Stimulated activated CD4-positive, alpha-beta T cell treated with anti-CD3 and anti-CD28 coated beads, Interleukin-4, amount 100 ng/mL, for 4 hours (primary cell): ENCODE results near the gene PDCD2L.
A peak's percentile ranks its signal among the peaks of the same experiment; 100 is the strongest.
"Not testable (repeated sequence)": the region's sequence is repeated elsewhere in the genome, so short reads cannot be mapped to it uniquely, and the experiment has no call there.

ENCODE experiments used
- DNase-seq, 2 experiments: peaks; one replicate each; pipeline ENCODE4 v3.0.0-alpha.2; 2020

Gene PDCD2L

DNA sequence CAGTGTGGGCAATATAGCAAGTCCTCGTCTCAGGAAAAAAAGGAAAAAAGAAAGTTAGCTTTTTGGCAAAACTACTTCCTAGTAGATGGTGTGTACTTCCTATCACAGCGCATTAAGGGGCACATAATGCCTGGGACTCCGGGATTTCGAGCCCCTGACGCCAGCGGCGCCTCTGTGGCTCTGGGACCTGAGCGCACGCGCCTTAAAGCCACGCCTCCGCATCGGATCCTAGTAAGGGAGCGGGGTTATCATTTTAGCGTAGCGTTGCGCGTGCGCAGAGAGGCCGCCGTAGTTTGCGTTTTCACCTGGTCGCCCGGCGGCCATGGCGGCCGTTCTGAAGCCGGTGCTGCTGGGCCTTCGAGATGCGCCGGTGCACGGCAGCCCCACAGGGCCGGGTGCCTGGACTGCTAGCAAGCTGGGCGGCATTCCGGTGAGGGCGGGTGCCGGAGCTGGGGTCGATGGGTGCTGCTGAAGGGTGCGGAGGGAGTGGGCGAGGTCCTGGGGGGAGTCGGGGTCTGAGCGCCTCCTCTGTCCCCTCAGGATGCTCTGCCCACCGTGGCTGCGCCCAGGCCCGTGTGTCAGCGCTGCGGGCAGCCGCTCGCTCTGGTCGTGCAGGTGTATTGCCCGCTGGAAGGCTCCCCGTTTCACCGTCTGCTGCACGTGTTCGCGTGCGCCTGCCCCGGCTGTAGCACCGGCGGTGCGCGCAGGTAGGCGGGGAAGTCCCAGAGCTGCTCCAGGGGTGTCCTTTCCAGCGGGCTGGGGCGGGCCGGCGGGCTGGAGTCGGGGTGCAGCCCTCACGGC, at the start of gene PDCD2L:
TSS of gene PDCD2L (plus strand) at position 291 of the 801 bp plus-strand sequence. CDS start at position 323, 32 bp downstream.
- peak; percentile 91 to 93 for DNase-seq

- DNase-seq: no peak
Measured at GRCh38 chr19:34355201-34355600, 49.0 kb upstream of the PDCD2L start.

- DNase-seq: no peak
Measured at GRCh38 chr19:34356875-34357274, 47.3 kb upstream of the PDCD2L start.

GRCh38 chr19:34357431-34357830, 46.8 kb upstream of the PDCD2L start:
- DNase-seq: no peak

DNA sequence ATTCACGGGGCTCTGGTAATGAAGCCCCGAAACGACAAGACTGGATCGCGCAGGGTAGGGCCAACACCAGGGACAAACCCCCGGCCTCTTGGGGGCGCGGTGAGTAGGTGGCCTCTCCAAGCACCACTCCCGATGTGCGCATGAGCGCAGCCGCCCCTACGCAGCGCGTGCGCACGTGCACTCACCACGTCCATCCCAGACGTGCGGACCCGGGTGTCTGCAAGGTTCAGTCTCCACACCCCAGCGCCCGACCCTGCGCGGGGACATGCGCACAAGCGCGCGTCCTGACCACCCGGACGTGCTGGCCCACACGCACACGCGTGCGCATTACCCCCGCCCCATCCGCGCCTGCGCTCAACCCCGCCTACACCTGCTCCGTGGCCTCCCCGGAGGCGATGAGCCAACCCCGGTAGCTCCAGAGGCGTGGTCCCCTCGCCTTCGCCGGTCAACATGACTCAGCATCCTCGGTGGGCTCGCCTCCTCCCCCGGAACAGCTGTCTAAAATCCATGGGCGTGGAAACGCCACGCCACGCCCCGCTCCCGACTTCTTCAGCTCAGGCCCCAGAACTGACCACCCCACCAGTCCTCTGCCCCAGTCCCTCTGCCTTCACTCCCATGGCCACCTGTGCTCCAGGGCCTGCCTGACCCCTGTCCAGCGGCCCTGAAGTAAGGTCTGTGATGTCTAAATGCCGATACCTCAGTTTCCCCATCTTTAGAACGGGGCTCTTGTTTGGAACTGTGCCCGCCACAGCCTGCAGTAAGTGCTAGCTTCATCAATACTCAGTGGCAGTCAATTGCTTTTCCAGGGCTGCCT, 44.9 kb upstream of the PDCD2L start:
- peak; percentile 96 to 97 for DNase-seq

DNA sequence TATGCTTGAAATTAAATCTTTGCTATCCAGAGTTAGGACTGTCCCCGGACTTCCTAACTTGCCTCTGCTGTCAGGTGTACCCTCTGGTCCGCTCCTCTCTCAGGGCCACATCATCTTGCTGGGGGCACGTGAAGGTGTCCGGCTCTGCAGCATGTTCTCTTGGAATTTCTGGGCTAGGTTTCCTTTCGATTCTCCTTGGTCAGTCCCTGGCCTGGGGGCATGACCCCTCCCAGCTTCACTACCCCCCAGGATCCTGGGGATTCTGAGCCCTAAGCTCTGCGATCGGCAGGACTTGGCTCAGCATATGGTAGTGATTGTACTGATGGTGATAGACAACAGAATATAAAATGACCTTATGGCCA, 44.3 kb upstream of the PDCD2L start:
- no peak for DNase-seq

GRCh38 chr19:34360354-34360909, 43.8 kb upstream of the PDCD2L start:
- DNase-seq: no peak

GRCh38 chr19:34362679-34363069, 41.5 kb upstream of the PDCD2L start:
- DNase-seq: no peak

DNA sequence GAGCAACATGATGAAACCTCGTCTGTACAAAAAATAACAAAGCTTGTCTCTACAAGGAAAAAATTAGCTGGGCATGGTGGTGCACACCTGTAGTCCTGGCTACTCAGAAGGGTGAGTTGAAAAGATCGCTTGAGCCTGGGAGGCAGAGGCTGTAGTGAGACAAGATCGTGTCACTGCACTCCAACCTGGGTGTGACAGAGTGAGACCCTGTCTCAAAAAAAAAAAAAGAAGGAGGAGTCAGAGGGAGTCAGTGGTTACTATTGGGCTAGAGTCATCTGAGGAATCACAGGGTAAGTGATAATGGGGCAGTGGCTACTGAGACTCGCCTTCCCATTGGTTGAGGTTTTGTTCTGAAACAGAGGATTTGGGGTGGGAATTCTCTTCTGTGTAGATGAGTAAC, 41.1 kb upstream of the PDCD2L start:
- DNase-seq: no peak

- no peak for DNase-seq
Measured at GRCh38 chr19:34363930-34364329, 40.3 kb upstream of the PDCD2L start.

DNA sequence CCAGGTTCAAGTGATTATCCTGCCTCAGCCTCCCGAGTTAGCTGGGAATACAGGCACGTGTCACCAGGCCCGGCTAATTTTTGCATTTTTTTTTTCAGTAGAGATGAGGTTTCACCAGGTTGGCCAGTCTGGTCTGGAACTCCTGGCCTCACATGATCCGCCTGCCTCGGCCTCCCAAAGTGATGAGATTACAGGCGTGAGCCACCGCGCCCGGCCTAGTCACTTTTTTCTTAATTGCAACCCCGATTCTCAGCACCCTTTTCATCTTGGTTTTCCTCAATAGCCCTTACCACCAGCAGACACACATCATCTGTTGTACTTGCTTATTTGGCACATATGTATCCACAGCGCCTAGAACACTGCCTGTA, 39.8 kb upstream of the PDCD2L start:
- no peak for DNase-seq

DNA sequence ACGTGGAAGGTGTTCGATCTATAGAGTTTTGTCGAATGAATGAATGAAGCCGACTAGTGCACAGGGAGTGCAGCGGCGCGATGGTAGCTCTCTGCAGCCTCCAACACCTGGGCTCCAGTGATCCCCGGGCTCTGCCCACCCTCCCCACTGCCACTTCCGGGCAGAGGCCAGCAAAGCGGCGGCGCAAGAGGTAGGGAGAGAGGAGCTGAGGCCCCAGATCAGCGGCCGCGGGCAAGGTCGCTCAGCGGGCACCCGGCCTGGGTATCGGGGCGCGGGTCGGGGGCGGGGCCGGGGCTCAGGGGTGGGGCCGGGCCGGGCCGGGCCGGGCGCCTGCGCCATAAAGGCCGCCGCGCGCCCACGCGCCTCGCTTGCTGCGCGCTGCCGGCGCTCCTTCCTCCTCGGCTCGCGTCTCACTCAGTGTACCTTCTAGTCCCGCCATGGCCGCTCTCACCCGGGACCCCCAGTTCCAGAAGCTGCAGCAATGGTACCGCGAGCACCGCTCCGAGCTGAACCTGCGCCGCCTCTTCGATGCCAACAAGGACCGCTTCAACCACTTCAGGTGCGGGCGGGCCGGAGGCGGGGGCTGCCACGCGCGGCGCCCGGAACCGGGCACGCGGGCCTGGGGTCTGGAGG, 39.3 kb upstream of the PDCD2L start, which contains the start of gene GPI:
TSS of gene GPI (plus strand) at position 367 of the 633 bp plus-strand sequence. CDS start at position 438, 71 bp downstream.
- peak; percentile 66 to 80 for DNase-seq

- peak in 1 of 2 experiments; percentile 27 for DNase-seq
Measured at GRCh38 chr19:34365463-34366401, 38.5 kb upstream of the PDCD2L start.

DNA sequence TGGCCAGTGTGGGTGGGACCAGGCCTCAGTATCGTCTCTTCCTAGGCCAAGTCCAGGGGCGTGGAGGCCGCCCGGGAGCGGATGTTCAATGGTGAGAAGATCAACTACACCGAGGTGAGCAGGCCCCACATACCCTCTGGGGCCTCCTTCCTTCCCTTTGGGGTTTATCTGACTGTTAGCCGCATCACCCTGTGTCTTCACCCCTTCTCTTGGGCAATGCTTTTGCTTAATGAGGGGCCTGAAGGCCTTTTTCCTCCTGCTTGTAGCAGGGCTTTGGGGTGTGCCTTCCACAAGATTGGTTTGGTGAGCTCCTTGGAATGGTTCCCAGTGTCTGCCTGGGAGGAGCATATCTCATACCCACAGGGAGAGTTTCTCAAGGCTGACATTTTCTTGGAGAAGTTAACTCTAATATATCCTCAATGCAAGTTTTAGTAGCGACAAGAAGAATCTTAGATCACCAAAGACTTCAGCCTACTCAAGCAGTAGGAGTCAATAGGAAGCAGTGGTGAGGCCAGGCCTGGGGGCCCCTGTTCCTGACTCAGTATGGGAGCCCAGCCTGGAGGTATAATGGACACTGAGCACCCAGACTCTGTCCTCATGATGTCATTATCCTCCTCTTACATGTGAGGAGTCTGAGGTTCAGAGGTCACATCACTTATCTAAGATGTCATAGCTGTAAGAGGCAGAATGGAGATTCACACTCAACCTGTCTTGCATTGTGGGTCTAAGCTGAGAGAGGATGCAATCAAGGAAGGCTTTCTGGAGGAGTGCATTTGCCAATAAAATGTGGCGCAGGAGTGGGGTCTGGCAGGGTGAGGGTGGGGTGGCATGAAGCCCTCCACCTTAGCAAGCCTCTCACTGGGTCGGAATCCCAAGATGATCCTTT, 37.2 kb upstream of the PDCD2L start:
- DNase-seq: no peak

- no peak for DNase-seq
Measured at GRCh38 chr19:34367624-34367957, 36.6 kb upstream of the PDCD2L start.

- no peak for DNase-seq
Measured at GRCh38 chr19:34368338-34368737, 35.9 kb upstream of the PDCD2L start.

DNA sequence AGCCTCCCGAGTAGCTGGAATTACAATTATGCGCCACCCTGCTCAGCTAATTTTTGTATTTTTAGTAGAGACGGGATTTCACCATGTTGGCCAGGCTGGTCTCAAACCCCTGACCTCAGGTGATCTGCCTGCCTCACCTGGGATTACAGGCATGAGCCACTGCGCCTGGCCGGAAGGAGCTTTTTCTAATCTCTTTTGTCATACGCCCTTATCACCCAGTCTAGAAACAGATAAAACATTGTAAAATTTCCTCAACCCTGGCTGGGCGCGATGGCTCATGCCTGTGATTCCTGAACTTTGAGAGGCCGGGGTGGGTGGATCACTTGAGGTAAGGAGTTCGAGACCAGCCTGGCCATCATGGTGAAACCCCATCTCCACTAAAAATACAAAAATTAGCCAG, 35.0 kb upstream of the PDCD2L start:
- DNase-seq: not testable (repeated sequence)

DNA sequence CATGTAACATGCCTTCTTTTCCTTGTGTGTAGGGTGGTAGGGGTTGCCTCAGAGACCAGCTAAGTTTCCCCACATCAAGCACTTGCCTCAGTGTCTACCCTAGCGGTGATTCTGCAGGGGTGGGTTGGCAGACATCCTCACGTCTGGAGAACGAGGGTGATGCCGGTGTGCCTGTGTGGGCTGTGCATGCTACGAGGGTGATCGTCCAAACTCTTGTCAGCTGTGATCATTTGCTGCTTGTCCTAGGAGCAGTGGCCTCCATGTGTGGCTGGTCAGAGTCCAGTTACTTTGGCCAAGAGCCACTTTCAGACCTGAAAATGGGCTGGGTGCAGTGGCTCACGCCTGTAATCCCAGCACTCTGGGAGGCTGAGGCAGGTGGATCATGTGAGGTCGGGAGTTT, 34.1 kb upstream of the PDCD2L start:
- no peak for DNase-seq

- no peak for DNase-seq
Measured at GRCh38 chr19:34370983-34371382, 33.2 kb upstream of the PDCD2L start.

DNA sequence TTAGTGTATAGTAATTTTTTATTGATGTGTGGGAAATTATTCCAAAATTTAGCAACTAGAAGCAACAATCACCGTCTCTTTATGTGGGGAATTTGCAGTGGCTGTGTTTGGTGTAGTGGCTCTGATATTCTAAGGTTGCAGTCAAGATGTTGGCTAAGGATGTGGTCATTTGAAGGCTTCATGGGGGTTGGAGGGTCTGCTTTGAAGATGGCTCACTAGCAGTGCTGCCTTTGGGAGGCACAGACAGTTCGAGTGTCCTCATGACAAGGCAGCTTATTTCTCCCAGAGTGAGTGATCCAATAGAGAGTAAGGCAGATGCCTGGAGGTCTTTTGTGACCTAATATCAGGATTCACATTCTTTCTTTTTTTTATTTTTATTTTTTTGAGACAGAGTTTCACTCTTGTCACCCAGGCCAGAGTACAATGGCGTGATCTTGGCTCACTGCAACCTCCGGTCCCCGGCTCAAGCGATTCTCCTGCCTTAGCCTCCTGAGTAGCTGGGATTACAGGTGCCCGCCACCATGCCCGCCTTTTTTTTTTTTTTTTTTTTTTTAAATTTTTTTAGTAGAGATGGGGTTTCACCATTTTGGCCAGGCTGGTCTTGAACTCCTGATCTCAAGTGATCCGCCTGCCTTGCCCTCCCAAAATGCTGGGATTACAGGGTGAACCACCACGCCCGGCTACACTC, 30.5 kb upstream of the PDCD2L start:
- DNase-seq: no peak

- no peak for DNase-seq
Measured at GRCh38 chr19:34375598-34375997, 28.6 kb upstream of the PDCD2L start.
